GM18517 (cell line): Measurements from ENCODE around the gene SLCO1C1.
"Not testable (repeated sequence)": the region's sequence is repeated elsewhere in the genome, so short reads cannot be mapped to it uniquely, and the experiment has no call there.

ENCODE experiments used
- ATAC-seq: cut with Tn5 transposase; IDR thresholded peaks from one replicate; pipeline ENCODE4 v1.9.1; 2021; ENCODE audit warnings: mild to moderate bottlenecking, moderate library complexity; ENCODE audit not compliant: unreplicated experiment

The SLCO1C1 gene, protein sequence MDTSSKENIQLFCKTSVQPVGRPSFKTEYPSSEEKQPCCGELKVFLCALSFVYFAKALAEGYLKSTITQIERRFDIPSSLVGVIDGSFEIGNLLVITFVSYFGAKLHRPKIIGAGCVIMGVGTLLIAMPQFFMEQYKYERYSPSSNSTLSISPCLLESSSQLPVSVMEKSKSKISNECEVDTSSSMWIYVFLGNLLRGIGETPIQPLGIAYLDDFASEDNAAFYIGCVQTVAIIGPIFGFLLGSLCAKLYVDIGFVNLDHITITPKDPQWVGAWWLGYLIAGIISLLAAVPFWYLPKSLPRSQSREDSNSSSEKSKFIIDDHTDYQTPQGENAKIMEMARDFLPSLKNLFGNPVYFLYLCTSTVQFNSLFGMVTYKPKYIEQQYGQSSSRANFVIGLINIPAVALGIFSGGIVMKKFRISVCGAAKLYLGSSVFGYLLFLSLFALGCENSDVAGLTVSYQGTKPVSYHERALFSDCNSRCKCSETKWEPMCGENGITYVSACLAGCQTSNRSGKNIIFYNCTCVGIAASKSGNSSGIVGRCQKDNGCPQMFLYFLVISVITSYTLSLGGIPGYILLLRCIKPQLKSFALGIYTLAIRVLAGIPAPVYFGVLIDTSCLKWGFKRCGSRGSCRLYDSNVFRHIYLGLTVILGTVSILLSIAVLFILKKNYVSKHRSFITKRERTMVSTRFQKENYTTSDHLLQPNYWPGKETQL

DNA sequence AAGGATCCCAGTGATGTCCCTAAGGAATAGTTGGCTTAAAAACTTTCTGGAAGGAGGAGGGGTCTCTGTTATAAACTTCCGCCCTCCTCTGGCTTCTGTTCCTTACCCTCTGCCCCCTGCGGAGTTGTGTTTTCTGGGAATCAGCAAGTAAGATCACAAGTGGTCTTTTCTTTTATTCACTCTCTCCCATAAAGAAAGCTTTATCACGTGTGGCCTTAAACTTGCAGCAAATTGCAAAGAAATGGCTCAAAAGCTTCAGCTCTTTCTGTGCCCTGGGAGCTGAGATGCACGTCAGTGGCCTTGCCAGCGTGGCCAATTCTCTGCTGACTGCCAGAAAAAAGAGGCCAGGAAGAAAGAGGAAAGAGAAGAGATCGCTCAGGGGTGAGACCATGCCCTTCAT lies at the start of gene SLCO1C1:
SLCO1C1 (plus strand) TSS at position 101 of the 400 bp plus-strand sequence. CDS start 4,245 bp downstream, outside the sequence.
- ATAC-seq: no peak

DNA sequence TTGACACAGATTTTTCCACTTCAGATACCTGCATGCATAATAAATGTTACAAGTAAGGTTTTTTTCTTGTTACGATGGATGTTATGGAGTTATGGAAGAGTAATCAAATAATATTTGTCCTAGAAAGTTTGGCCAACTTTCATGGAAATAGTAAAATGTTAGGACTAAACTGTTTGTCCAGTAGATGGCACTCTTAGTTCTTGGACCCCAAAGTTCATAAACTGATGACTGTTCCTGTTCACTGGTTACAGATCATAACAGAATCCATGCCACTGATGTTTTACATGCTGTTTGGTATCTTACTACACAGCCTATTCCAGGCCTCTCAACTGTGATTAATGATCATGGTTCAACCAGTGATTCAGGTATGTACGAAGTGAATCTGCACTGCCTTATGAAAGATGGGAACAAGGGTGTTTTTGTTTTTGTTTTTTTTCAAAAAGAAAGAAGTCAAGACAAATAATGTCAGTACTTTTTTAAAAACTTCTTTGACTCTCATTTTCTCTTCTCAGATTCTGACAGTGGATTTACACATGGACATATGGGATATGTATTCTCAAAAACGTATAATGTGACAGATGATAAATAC lies 48.8 kb upstream of the SLCO1C1 start:
- ATAC-seq: no peak

DNA sequence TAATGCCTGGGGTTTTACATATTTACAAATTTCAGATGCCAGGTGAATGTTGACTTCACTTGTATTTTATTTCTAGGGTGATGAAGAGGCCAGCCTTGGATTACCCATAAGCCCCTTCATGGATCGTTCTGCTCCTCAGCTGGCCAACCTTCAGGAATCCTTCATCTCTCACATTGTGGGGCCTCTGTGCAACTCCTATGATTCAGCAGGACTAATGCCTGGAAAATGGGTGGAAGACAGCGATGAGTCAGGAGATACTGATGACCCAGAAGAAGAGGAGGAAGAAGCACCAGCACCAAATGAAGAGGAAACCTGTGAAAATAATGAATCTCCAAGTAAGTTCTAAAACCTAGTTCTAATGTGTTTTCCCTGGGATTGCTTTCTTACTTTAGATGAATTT lies 41.3 kb upstream of the SLCO1C1 start:
- no peak for ATAC-seq

DNA sequence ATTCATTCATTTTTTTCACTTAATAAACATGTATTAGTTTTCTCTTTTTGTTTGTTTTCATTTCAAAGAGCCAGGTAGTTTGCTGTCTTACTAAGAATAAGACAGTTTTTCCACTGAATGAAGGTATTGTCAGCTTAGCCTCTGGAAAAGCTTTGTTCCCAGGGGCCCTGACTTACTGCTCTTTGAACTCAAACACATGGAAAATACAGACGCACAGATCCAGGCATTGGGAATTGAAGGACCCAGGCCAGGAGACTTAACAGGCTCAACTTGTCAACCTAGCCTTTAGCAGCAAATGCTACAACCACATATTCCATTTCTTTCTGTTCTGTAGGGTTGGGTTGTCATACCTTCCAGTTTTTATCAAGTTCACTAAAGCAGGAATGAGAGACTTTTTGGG lies 38.5 kb upstream of the SLCO1C1 start:
- no peak for ATAC-seq

DNA sequence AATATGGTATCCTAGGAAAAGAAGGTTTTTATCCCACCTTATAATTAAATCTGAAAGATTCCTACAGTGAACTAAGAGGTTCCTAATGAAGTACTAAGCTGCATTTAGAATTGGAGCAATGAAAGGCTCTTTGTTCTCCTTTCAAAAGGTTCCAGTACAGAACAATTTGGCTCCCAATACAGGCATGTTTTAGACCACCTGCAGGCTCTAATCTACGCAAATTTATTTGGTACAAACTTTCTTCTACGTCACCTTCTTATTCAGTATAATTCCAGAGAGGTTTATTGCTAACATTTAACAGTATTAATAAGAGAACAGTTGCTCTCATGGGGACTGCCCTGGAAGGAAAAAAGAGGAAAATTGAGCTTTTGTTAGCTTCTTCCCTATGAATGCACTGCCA lies 37.6 kb upstream of the SLCO1C1 start:
- ATAC-seq: no peak

DNA sequence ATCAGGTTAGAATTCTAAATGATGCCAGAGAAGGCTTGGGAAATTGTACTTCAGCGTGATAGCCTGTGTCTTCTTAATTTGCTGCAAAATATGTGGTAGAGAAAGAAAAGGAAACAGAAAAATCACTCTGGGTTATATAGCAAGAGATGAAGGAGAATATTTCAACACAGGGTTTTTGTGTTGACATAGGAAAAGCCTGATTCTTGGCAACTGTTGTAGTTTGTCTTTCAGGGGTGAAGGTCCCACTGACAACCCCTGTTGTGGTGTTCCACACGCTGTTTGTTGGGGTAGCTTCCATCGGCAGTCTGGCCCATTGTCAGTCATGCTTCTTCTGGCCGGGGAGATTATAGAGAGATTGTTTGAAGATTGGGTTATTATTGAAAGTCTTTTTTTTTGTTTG lies 13.8 kb upstream of the SLCO1C1 start:
- no peak for ATAC-seq

DNA sequence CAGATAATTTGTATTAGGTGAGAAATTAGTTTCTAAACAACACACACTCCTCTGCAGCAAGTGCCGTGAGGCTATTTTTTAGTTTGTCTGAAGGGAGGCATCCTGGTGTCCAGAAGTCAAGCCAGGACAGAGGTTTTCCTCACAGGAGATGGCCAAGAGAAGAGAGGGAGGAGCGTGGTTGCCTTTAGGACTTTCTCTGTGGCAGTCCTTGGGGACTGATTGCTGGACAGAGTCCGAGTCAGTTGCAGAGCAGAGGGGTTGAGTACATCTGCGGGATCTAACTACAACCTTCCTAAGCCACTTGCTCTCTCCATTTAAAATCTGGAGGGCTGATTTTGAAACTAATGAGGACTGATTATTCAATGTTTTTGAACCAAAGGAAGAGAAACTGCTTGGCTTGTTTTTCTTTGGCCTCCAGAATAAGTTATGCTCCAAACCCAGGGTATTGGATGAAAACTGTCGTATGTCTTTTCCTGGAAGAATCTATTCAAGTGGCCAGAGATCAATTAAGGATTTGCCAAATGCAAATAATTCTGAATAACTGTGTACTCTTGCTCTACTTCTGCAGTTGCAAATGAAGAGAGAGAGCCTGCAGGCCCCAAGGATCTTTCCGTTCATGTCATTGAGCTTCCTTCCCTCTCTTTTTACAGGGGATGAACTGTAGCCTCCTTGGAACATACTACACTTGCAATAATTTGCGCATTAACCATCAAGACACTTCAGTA lies 1.2 kb downstream of the SLCO1C1 start:
- no peak for ATAC-seq

DNA sequence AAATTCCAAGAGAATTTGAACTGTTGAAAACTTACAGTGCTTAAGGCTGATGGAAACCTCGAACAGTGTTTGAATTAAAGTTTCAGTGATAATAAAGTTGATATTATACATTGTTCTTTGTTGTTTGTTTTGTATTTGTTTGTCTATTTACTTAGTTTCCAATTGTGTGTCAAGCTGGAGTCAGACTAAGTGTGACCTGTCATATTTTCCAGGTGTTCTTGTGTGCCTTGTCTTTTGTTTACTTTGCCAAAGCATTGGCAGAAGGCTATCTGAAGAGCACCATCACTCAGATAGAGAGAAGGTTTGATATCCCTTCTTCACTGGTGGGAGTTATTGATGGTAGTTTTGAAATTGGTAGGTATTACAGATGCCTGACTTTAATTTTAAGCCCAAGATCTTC lies 6.0 kb downstream of the SLCO1C1 start:
- no peak for ATAC-seq

DNA sequence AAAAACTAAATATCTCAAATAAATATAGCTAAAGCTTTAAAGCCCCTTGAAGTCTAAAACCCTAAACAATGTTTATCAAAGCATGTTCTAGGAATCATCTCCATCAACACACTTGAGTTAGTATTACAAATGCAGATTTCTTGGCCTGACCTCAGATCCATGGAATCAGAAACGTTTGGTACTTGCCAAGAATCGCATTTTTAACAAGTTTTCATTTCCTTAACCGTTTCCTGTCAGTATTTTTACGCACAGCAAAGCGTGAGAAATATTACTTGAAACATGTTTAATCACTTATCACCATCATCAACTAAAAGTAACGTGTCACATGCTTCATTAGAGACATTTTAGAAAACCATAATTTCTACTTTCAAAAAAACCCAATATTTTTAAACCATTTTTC lies 9.7 kb downstream of the SLCO1C1 start:
- ATAC-seq: no peak

DNA sequence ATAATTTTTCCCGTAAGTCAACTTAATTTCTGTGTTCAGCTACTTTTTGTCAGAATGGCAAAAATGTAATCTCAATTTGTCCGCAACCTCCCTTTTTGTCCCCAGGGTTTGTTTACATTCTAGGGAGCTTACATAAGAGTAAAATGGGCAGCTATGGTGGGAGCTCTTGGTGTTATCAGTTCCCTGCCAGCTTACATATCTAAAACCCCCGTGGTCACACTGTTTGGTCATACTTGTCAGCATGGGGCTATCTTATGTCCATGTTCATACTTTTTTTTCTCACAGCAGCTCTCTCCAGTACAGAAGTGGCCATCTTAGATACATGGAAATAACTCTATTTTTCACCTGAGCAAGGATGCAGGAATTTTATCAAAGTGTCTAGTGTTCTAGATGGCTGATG lies 16.7 kb downstream of the SLCO1C1 start:
- no peak for ATAC-seq

DNA sequence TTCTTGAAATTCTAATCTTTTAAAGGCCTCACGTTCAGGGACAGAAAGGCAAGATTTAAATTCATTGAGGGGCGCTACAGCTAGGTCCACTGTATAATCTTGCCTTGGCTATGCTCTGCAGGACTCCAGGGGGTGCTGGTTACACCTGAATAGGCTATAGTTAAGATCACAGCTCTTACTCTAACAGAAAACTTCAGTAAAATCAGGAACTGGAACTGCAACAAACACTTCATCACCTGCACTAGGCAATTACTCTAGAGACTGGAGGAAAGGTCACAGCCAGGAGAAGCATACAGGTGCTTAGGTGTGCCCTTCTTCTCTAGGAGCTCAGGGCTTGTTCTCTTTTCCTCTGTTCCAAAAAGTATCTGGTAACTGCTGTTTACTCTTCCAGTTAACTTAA lies 20.9 kb downstream of the SLCO1C1 start:
- no peak for ATAC-seq

DNA sequence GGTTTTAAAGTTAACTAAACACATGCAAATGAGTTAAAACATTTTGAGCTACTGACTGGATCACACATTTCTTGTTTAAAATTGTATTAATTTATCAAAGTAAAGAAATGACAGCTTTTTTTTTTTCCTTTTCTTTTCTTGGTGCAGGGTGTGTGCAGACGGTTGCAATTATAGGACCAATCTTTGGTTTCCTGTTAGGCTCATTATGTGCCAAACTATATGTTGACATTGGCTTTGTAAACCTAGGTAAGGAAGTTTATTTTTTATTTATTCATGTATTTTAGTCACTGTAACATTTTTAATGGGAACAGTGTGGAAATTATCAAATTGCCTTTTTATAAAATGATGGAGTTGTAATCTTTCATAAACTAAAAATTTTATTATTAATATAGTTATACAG lies 21.9 kb downstream of the SLCO1C1 start:
- no peak for ATAC-seq

DNA sequence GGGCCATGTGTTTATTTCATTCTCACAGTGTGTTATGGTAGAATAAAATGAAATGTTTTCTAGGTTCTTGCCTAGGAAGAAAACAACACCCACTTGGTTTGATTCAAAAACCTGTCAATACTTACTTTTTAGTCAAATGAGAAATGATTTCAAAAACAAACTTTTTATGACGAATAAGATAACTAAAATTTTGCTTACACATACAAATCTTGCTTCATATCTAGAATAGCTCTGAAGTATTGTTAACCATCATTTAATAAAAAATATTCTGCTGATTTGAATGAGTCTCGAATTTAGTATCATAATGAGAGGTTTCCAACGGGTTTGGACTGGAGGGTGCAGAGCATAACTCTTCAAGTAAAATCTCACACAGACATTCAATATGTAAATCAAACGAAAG lies 23.2 kb downstream of the SLCO1C1 start:
- no peak for ATAC-seq

DNA sequence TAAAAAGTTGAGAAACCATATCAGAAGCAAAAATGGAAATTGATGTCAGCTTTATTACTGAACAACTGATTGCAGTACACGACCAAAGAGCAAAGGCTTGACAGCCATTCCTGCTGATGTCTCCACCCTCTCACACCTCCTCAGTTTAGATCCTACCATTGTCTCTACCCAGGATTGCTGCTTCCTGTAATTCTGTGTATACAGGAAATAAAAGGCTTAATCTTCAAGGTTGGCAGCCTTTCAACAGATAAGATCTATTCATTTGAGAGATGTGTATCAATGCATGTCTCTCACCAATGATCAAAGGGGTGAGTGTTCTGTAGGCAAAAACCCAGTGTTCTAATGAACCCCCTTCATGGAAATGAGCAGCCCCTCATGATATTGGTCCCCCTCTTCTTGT lies 27.0 kb downstream of the SLCO1C1 start:
- ATAC-seq: no peak

DNA sequence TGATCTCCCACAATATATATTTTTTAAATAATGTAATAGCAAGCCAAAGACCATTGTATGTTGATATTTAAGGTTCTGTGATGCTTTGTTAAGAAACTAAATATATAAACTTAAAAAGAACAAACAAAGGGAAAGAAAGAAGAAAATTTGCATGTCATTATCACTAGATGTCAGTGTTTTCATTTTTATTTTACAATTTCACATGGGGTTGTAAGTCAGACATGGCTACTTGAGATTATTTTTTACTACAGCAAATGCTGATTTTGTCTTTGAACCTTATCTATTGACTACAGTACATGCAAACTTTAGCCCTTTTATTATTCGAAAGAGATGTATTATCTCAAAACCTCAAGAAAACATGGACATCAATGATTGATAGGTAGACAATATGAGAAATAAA lies 36.1 kb downstream of the SLCO1C1 start:
- ATAC-seq: no peak

DNA sequence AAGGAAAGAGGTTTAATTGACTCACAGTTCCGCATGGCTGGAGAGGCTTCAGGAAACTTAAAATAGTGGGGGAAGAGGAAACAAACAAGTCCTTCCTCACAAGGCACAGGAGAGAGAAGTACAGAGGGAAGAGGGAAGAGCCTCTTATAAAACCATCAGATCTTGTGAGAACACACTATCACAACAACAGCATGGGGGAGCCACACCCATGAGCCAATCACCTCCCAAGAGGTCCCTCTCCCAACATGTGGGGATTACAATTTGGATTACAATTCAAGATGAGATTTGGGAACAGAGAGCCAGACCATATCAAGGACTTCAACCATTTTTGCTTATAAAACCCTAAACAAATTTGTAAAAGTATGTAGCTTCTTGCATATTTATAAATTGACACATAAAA lies 45.8 kb downstream of the SLCO1C1 start:
- no peak for ATAC-seq

DNA sequence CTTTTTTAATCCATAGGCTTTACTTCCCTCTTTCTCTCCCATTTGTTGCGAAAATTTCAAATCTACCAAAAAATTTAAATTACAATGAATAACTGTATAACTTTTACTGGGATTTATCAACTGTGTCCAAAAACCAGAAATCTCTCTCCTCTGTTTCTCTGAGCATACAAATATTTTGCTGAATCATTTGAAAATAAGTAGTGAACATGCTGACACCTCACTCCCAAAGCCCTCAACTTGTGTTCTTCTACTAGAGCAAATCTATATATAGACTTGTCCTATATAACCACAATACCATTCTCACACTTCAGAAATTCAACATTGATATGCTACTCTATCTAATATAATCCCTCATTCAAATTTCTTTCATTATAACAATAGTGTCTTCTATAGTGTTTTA lies 53.1 kb downstream of the SLCO1C1 start:
- no peak for ATAC-seq

DNA sequence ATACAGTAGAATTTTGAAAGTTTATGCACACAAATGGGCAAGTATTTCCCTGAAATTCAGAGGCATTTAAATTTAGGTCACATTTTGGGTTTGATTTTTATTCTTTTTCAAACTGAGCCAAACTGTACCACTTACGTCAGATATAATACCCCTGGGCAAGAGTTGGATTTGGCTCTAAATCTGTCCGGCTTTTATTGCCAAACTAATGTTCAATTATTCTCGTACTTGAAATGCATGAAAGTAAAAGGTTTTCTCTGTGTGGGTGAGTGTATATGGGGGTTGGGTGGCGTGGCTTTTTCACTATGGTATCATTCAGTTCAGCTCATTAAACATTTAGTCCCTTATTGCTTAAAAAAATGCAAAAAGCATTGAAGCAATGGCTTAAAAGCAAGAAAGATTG lies 55.9 kb downstream of the SLCO1C1 start:
- no peak for ATAC-seq

DNA sequence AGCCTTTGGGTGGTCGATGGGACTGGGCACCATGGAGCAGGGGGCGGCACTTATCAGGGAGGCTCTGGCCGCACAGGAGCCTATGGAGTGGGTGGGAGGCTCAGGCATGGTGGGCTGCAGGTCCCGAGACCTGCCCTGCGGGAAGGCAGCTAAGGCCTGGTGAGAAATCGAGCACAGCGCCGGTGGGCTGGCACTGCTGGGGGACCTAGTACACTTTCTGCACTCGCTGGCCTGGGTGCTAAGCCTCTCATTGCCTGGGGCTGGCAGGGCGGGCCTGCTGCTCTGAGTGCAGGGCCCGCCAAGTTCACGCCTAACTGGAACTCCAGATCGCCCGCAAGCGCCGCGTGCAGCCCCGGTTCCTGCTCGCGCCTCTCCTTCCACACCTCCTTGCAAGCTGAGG lies 82.3 kb downstream of the SLCO1C1 start:
- ATAC-seq: no peak

DNA sequence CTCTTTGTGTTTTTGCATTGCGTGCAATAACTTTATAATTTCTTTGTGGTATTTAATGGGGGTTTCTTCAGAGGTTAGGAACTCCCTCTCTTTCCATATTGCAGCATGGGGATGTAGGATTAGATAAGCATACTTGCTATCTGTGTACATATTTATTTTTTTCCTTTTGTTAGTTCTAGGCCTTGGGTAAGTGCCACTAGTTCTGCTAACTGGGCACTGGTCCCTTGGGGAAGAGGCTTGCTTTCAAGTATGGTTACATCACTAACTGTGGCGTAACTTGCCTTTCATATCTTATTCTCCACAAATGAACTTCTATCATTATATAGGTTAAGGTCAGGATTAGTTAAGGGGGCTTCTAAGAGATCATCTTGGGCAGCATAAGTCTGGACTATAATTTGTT lies 83.8 kb downstream of the SLCO1C1 start:
- no peak for ATAC-seq

DNA sequence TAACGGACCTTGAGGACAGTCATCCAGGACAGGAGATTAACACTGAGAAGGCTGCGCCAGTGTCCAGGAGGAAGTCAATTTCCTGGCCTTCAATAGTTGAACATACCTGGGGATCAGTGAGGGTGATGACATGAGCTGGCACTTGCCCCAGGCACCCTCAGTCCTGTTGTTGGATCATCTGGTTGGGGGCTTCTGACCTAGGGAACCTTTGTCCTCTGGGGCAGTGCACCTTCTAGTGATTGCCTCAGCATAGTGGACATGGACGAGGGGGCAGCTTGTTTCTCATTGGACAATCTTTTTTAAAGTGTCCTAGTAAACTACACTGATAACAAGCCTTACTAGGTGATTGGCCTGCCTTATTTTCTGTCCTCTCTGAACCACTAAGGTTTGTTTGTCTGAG lies 84.8 kb downstream of the SLCO1C1 start:
- not testable (repeated sequence) for ATAC-seq
